Neural progenitor cell (in vitro differentiated cells): Measurements from ENCODE around the gene TOGARAM2. TPM values are rescaled to one million over a fixed set of nuclear protein-coding genes. Genes with fewer than 3 reads are reported as not detected.
A peak's percentile ranks its signal among the peaks of the same experiment; 100 is the strongest.

Experiments used
- DNase-seq: peaks from one replicate; pipeline ENCODE4 v3.0.0-alpha.2; 2016; ENCODE audit warnings: low spot score
- H2AFZ ChIP-seq: fragments of 200-600 bp; sonication (generic); replicated peaks from 2 replicates; pipeline ENCODE4 v1.6.1; 2016; ENCODE audit warnings: antibody characterized with exemption
- H3F3A ChIP-seq: fragments of 200-600 bp; sonication (generic); 2 replicates; pipeline ENCODE4 v1.6.1; 2016; ENCODE audit warnings: antibody characterized with exemption, low read depth
- H3K27ac ChIP-seq: fragments of 200-600 bp; sonication (generic); 2 replicates; pipeline ENCODE4 v1.5.1; 2016; ENCODE audit warnings: mild to moderate bottlenecking
- H3K27me3 ChIP-seq: fragments of 200-600 bp; sonication (generic); 2 replicates; pipeline ENCODE4 v1.6.1; 2016; ENCODE audit warnings: mild to moderate bottlenecking, moderate library complexity
- H3K36me3 ChIP-seq: fragments of 200-600 bp; sonication (generic); 2 replicates; pipeline ENCODE4 v1.5.1; 2016
- H3K4me1 ChIP-seq: fragments of 200-600 bp; sonication (generic); 2 replicates; pipeline ENCODE4 v1.6.1; 2016; ENCODE audit warnings: mixed run types
- H3K4me2 ChIP-seq: fragments of 200-600 bp; sonication (generic); 2 replicates; pipeline ENCODE4 v1.6.1; 2016
- H3K4me3 ChIP-seq: fragments of 200-600 bp; sonication (generic); 2 replicates; pipeline ENCODE4 v1.5.1; 2016
- H3K79me2 ChIP-seq: fragments of 200-600 bp; sonication (generic); 2 replicates; pipeline ENCODE4 v1.6.1; 2016; ENCODE audit warnings: low read depth
- H3K9ac ChIP-seq: fragments of 200-600 bp; sonication (generic); 2 replicates; pipeline ENCODE4 v1.6.1; 2016
- H3K9me3 ChIP-seq: fragments of 200-600 bp; sonication (generic); 2 replicates; pipeline ENCODE4 v1.5.1; 2016; ENCODE audit warnings: low read depth
- H4K20me1 ChIP-seq: fragments of 200-600 bp; sonication (generic); 2 replicates; pipeline ENCODE4 v1.6.1; 2016; ENCODE audit warnings: low read depth
- H3K27ac Mint-ChIP-seq: 3 replicates; pipeline ENCODE4 v1.8.0; 2021; ENCODE audit warnings: mixed read lengths
- H3K27me3 Mint-ChIP-seq: 2 replicates; pipeline ENCODE4 v1.8.0; 2022; ENCODE audit warnings: low read depth, mild to moderate bottlenecking, inconsistent platforms, moderate library complexity, mixed read lengths; ENCODE audit not compliant: insufficient read depth
- H3K36me3 Mint-ChIP-seq: 3 replicates; pipeline ENCODE4 v1.8.0; 2021; ENCODE audit warnings: mixed read lengths
- H3K4me1 Mint-ChIP-seq: 3 replicates; pipeline ENCODE4 v1.8.0; 2021; ENCODE audit warnings: mixed read lengths
- H3K4me3 Mint-ChIP-seq: 3 replicates; pipeline ENCODE4 v1.8.0; 2021; ENCODE audit warnings: mild to moderate bottlenecking, moderate library complexity, mixed read lengths
- H3K9me3 Mint-ChIP-seq: 3 replicates; pipeline ENCODE4 v1.8.0; 2020; ENCODE audit warnings: mixed read lengths
- EZH2 ChIP-seq: fragments of 200-600 bp; sonication (generic); IDR thresholded peaks from 2 replicates; pipeline ENCODE4 v1.6.1; 2017; ENCODE audit warnings: antibody characterized with exemption, mild to moderate bottlenecking, moderate library complexity
- EZH2phosphoT487 ChIP-seq: fragments of 200-600 bp; sonication (generic); IDR thresholded peaks from 2 replicates; pipeline ENCODE4 v1.6.1; 2017; ENCODE audit warnings: antibody characterized with exemption
- total RNA-seq: library from RNA; depleted of rRNA; stranded (reverse); fragments of >200 nt; gene quantifications from 2 replicates; pipeline ENCODE4 v1.2.3, GENCODE V29; 2015; ENCODE audit warnings: low replicate concordance
- TF ChIP-seq, protein P1 (sequence below): fragments of 200-600 bp; sonication (generic); IDR thresholded peaks from 2 replicates; pipeline ENCODE4 v1.5.1; 2017; ENCODE audit warnings: antibody characterized with exemption, mild to moderate bottlenecking

Gene TOGARAM2
- total RNA-seq, 1 donor from 2014 or later: 0.04 TPM

DNA sequence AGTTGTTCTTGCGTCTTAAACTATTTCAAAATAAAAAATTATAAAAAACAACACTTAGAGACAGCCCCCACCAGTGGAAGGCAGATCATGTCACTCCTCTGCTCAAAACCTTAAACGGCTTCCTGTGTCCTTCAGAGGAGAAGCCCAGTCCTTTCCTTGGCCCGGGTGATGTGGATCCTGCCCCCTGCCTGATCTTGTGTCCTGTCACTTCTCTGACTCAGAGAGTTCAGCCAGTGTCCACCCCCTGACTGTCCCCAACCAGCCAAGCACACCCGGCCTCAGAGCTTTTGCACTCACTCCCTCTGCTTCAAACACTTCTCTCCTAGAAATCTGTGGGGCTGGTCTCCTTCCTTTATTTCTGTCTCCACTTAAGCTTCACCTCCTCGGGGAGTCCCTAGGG, 35.4 kb downstream of the TOGARAM2 start:
- Mint-ChIP-seq H3K9me3 (no peaks in the 10 kb centered on the region), H3K27ac (no peak overlapping the region), H3K36me3 (no peaks in the 10 kb centered on the region), H3K4me1 (peaks cover 39% of the 10 kb centered on the region), H3K4me3 (no peak overlapping the region), H3K27me3 (peaks cover 14% of the 10 kb centered on the region)
- Histone ChIP-seq H3K27ac (no peak overlapping the region), H3K27me3 (no peaks in the 10 kb centered on the region), H3K79me2 (no peaks in the 10 kb centered on the region), H3K4me2 (no peak overlapping the region), H3K9me3 (no peaks in the 10 kb centered on the region), H3K4me1 (peaks cover 29% of the 10 kb centered on the region), H3K36me3 (no peaks in the 10 kb centered on the region), H4K20me1 (no peaks in the 10 kb centered on the region), H3K4me3 (no peak overlapping the region), H3F3A (peaks cover 19% of the 10 kb centered on the region), H3K9ac (no peak overlapping the region), H2AFZ (no peak overlapping the region)
- TF ChIP-seq EZH2: no peak
- no peak for TF ChIP-seq EZH2phosphoT487
- TF ChIP-seq, protein P1, sequence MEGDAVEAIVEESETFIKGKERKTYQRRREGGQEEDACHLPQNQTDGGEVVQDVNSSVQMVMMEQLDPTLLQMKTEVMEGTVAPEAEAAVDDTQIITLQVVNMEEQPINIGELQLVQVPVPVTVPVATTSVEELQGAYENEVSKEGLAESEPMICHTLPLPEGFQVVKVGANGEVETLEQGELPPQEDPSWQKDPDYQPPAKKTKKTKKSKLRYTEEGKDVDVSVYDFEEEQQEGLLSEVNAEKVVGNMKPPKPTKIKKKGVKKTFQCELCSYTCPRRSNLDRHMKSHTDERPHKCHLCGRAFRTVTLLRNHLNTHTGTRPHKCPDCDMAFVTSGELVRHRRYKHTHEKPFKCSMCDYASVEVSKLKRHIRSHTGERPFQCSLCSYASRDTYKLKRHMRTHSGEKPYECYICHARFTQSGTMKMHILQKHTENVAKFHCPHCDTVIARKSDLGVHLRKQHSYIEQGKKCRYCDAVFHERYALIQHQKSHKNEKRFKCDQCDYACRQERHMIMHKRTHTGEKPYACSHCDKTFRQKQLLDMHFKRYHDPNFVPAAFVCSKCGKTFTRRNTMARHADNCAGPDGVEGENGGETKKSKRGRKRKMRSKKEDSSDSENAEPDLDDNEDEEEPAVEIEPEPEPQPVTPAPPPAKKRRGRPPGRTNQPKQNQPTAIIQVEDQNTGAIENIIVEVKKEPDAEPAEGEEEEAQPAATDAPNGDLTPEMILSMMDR: no peak
- DNase-seq: no peak

DNA sequence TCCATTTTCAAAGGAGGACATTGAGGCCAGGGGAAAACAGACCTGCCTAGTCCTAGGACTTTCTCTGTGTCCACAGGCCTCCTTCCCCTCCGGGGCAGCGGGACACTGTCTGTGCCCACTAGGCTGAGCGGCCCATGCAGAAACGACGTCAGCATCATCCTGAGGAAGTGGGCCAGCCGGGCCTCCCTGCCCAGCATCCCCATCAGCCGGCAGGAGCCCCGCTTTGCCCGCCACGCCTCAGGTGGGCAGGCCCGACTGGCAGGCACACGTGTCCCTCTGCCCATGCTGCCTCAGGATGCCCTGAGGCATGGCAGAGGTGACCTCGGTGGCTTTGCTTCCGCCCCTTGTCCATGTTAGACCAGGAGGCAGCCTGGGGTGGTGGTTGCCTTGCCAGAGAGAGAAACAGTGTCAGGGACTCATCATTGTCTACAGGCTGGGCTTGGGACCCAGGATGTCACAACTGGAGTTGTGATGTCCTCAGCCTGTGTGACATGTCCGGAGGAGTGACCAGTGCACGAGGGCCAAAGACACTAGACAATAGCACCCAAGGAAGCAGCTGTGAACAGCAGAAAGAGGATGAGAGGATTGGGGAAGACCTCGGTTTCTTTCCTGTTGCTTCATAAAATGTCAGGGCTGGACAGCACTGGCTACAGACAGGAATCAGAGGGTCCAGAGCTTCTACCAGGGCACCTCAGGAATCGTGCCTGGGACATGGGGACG, 36.8 kb downstream of the TOGARAM2 start:
- Histone ChIP-seq H3K9me3 (no peaks in the 10 kb centered on the region), H3K36me3 (no peaks in the 10 kb centered on the region), H3F3A (peaks cover 19% of the 10 kb centered on the region), H3K4me1 (peaks cover 25% of the 10 kb centered on the region), H3K27me3 (no peaks in the 10 kb centered on the region), H2AFZ (no peak overlapping the region), H4K20me1 (no peaks in the 10 kb centered on the region), H3K4me3 (no peak overlapping the region), H3K79me2 (no peaks in the 10 kb centered on the region), H3K27ac (no peak overlapping the region), H3K4me2 (no peak overlapping the region), H3K9ac (no peak overlapping the region)
- TF ChIP-seq, protein P1: no peak
- no peak for TF ChIP-seq EZH2phosphoT487
- TF ChIP-seq EZH2: no peak
- no peak overlapping the region for H3K4me3 Mint-ChIP-seq
- H3K27me3 Mint-ChIP-seq: peaks cover 12% of the 10 kb centered on the region
- H3K4me1 Mint-ChIP-seq: peaks cover 46% of the 10 kb centered on the region
- H3K9me3 Mint-ChIP-seq: no peaks in the 10 kb centered on the region
- DNase-seq: no peak
- H3K36me3 Mint-ChIP-seq: no peaks in the 10 kb centered on the region
- no peak overlapping the region for H3K27ac Mint-ChIP-seq

DNA sequence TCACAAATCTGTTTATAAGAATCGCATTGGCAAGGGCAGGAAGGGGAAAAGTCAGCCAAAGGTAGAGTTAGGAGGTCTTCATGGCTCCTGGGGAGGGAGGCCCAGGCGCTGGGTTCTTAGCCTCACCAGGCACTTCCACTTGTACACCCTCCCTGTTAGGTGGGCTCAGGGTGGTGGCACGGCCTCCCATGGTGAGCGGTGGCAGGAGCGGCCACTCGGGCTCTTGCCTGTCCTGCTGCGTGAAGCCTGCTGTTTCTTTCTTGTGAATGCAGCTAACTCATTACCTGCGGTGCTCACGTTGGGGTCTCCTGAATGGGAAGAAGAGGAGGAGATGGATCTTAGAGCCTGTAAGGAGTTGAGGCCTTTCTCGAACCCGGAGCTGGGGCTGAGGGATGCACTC, 40.8 kb downstream of the TOGARAM2 start:
- Histone ChIP-seq H3K9ac (no peak overlapping the region), H3K4me3 (no peak overlapping the region), H3K9me3 (no peaks in the 10 kb centered on the region), H3F3A (peaks cover 19% of the 10 kb centered on the region), H4K20me1 (no peaks in the 10 kb centered on the region), H3K79me2 (no peaks in the 10 kb centered on the region), H3K4me1 (peaks cover 25% of the 10 kb centered on the region), H2AFZ (no peak overlapping the region), H3K36me3 (no peaks in the 10 kb centered on the region), H3K4me2 (no peak overlapping the region), H3K27ac (no peak overlapping the region), H3K27me3 (no peaks in the 10 kb centered on the region)
- Mint-ChIP-seq H3K4me1 (peaks cover 48% of the 10 kb centered on the region), H3K36me3 (no peaks in the 10 kb centered on the region), H3K9me3 (no peaks in the 10 kb centered on the region), H3K4me3 (no peak overlapping the region), H3K27ac (peak overlapping the region; percentile 87), H3K27me3 (peaks cover 6% of the 10 kb centered on the region)
- no peak for DNase-seq
- TF ChIP-seq EZH2 (no peak), EZH2phosphoT487 (no peak)
- TF ChIP-seq, protein P1: no peak
